Activated T-cell treated with anti-CD3 and anti-CD28 coated beads, Interleukin-2, amount 50 U/mL, for 4 hours (primary cell): ENCODE results near the gene PRDM15. TPM values are rescaled to one million over a fixed set of nuclear protein-coding genes. Genes with fewer than 3 reads are reported as not detected.

Source experiments
- ATAC-seq, 2 donors: fragments of 200-7000 bp; cut with Tn5 transposase; one replicate each; pipeline ENCODE4 v1.10.0; 2021
- DNase-seq: peaks from one replicate; pipeline ENCODE4 v3.0.0-alpha.2; 2020
- H3K27me3 Mint-ChIP-seq: one replicate; pipeline ENCODE4 v1.8.0; 2021; ENCODE audit warnings: low read depth, mixed read lengths
- H3K36me3 Mint-ChIP-seq: one replicate; pipeline ENCODE4 v1.8.0; 2022; ENCODE audit warnings: mixed read lengths; ENCODE audit not compliant: insufficient read depth
- H3K4me1 Mint-ChIP-seq: one replicate; pipeline ENCODE4 v1.8.0; 2021; ENCODE audit warnings: low read depth, mixed read lengths
- H3K4me3 Mint-ChIP-seq: one replicate; pipeline ENCODE4 v1.8.0; 2021; ENCODE audit warnings: mild to moderate bottlenecking, moderate library complexity, mixed read lengths
- H3K9me3 Mint-ChIP-seq: one replicate; pipeline ENCODE4 v1.8.0; 2021; ENCODE audit warnings: mixed read lengths
- total RNA-seq, 3 donors: library from RNA; stranded (reverse); gene quantifications; one replicate each; pipeline ENCODE4 v1.2.1, GENCODE V29; 2021

The PRDM15 gene
- total RNA-seq, 3 donors from 2014 or later: 10.4 to 11.7 (median 11.4) TPM

GRCh38 chr21:41769111-41769510 is 110.0 kb downstream of the PRDM15 start:
- peaks cover 23% of the 10 kb centered on the region for H3K4me1 Mint-ChIP-seq
- H3K36me3 Mint-ChIP-seq: no peaks in the 10 kb centered on the region

GRCh38 chr21:41768437-41769042 is 110.6 kb downstream of the PRDM15 start:
- H3K27me3 Mint-ChIP-seq: peaks cover 67% of the 10 kb centered on the region
- H3K9me3 Mint-ChIP-seq: no peaks in the 10 kb centered on the region
- peaks cover 23% of the 10 kb centered on the region for H3K4me1 Mint-ChIP-seq
- ATAC-seq: peak; percentile 45 to 46
- H3K4me3 Mint-ChIP-seq: peak overlapping the region; percentile 80
- DNase-seq: no peak
- H3K36me3 Mint-ChIP-seq: no peaks in the 10 kb centered on the region

More at GRCh38 chr21:41769111-41769510, 110.0 kb downstream of the PRDM15 start:
- peaks cover 65% of the 10 kb centered on the region for H3K27me3 Mint-ChIP-seq
- DNase-seq (no peak), ATAC-seq (no peak)
- H3K9me3 Mint-ChIP-seq: no peaks in the 10 kb centered on the region
- peak overlapping the region; percentile 80 for H3K4me3 Mint-ChIP-seq

- peak in 1 of 2 donors; percentile 24 for ATAC-seq
- peaks cover 23% of the 10 kb centered on the region for H3K4me1 Mint-ChIP-seq
- H3K27me3 Mint-ChIP-seq: peaks cover 71% of the 10 kb centered on the region
- H3K4me3 Mint-ChIP-seq: peak overlapping the region; percentile 80
- H3K36me3 Mint-ChIP-seq: no peaks in the 10 kb centered on the region
- no peaks in the 10 kb centered on the region for H3K9me3 Mint-ChIP-seq
- no peak for DNase-seq
These were observed 111.3 kb downstream of the PRDM15 start for GRCh38 chr21:41767606-41768436.

- ATAC-seq (peak; percentile 53 to 56), DNase-seq (peak; percentile 58)
- Mint-ChIP-seq H3K4me3 (peak within 1 kb of the TSS; percentile 80), H3K4me1 (peaks cover 23% of the 10 kb centered on the region), H3K27me3 (peaks cover 72% of the 10 kb centered on the region), H3K36me3 (no peaks in the 10 kb centered on the region), H3K9me3 (no peaks in the 10 kb centered on the region)
These were observed 112.1 kb downstream of the PRDM15 start, which contains the start of gene RIPK4 for GRCh38 chr21:41766883-41767605. Gene RIPK4 (minus strand): TSS chr21:41767052. CDS start chr21:41767041, 11 bp downstream.

GRCh38 chr21:41765973-41766882 is 112.9 kb downstream of the PRDM15 start:
- peaks cover 76% of the 10 kb centered on the region for H3K27me3 Mint-ChIP-seq
- peaks cover 26% of the 10 kb centered on the region for H3K4me1 Mint-ChIP-seq
- no peaks in the 10 kb centered on the region for H3K9me3 Mint-ChIP-seq
- no peaks in the 10 kb centered on the region for H3K36me3 Mint-ChIP-seq
- ATAC-seq: no peak
- peak overlapping the region; percentile 21 for H3K4me3 Mint-ChIP-seq
- DNase-seq: no peak

- Mint-ChIP-seq H3K36me3 (no peaks in the 10 kb centered on the region), H3K4me3 (peak overlapping the region; percentile 21), H3K27me3 (peaks cover 80% of the 10 kb centered on the region), H3K4me1 (peaks cover 26% of the 10 kb centered on the region), H3K9me3 (no peaks in the 10 kb centered on the region)
- DNase-seq (no peak), ATAC-seq (no peak)
These were observed 113.7 kb downstream of the PRDM15 start for GRCh38 chr21:41765420-41765821.

GRCh38 chr21:41764558-41765419 is 114.4 kb downstream of the PRDM15 start:
- H3K27me3 Mint-ChIP-seq: peaks cover 80% of the 10 kb centered on the region

GRCh38 chr21:41763996-41764395 is 115.1 kb downstream of the PRDM15 start:
- Mint-ChIP-seq H3K9me3 (no peaks in the 10 kb centered on the region), H3K4me3 (no peak overlapping the region), H3K27me3 (peaks cover 78% of the 10 kb centered on the region), H3K36me3 (no peaks in the 10 kb centered on the region), H3K4me1 (peaks cover 25% of the 10 kb centered on the region)
- ATAC-seq (no peak), DNase-seq (no peak)

More at GRCh38 chr21:41764558-41765419, 114.4 kb downstream of the PRDM15 start:
- peaks cover 26% of the 10 kb centered on the region for H3K4me1 Mint-ChIP-seq
- ATAC-seq (no peak), DNase-seq (no peak)
- no peak overlapping the region for H3K4me3 Mint-ChIP-seq
- H3K9me3 Mint-ChIP-seq: no peaks in the 10 kb centered on the region
- H3K36me3 Mint-ChIP-seq: no peaks in the 10 kb centered on the region

GRCh38 chr21:41763398-41763931 is 115.7 kb downstream of the PRDM15 start:
- H3K4me3 Mint-ChIP-seq: no peak overlapping the region
- H3K36me3 Mint-ChIP-seq: no peaks in the 10 kb centered on the region
- DNase-seq (no peak), ATAC-seq (no peak)
- H3K27me3 Mint-ChIP-seq: peaks cover 79% of the 10 kb centered on the region
- H3K9me3 Mint-ChIP-seq: no peaks in the 10 kb centered on the region
- H3K4me1 Mint-ChIP-seq: peaks cover 20% of the 10 kb centered on the region

GRCh38 chr21:41762753-41763152 is 116.4 kb downstream of the PRDM15 start:
- no peaks in the 10 kb centered on the region for H3K9me3 Mint-ChIP-seq
- no peak overlapping the region for H3K4me3 Mint-ChIP-seq
- H3K4me1 Mint-ChIP-seq: peaks cover 13% of the 10 kb centered on the region
- no peaks in the 10 kb centered on the region for H3K36me3 Mint-ChIP-seq
- DNase-seq: no peak
- H3K27me3 Mint-ChIP-seq: peaks cover 74% of the 10 kb centered on the region
- no peak for ATAC-seq

GRCh38 chr21:41761934-41762635 is 117.1 kb downstream of the PRDM15 start:
- ATAC-seq (no peak), DNase-seq (no peak)
- no peaks in the 10 kb centered on the region for H3K36me3 Mint-ChIP-seq
- peaks cover 67% of the 10 kb centered on the region for H3K27me3 Mint-ChIP-seq
- H3K9me3 Mint-ChIP-seq: no peaks in the 10 kb centered on the region
- peaks cover 6% of the 10 kb centered on the region for H3K4me1 Mint-ChIP-seq
- H3K4me3 Mint-ChIP-seq: no peak overlapping the region

- Mint-ChIP-seq H3K27me3 (peaks cover 66% of the 10 kb centered on the region), H3K36me3 (no peaks in the 10 kb centered on the region), H3K4me1 (peaks cover 5% of the 10 kb centered on the region), H3K4me3 (no peak overlapping the region), H3K9me3 (no peaks in the 10 kb centered on the region)
- ATAC-seq: no peak
- no peak for DNase-seq
These were observed 117.8 kb downstream of the PRDM15 start for GRCh38 chr21:41761211-41761933.
